NCI-H146 treated with DMSO at 0.1 percent for 48 hours (cell line): ENCODE data around the gene RUNX2.

ENCODE experiments used
- DNase-seq: peaks from one replicate; lab custom pipeline; 2025; ENCODE audit not compliant: unreplicated experiment; lab: John Stamatoyannopoulos, UW

Gene RUNX2

GRCh38 chr6:45689926-45690615 is 361.9 kb downstream of the RUNX2 start:
- DNase-seq = no peak

GRCh38 chr6:45690846-45691245 is 362.7 kb downstream of the RUNX2 start:
- DNase-seq = no peak

- no peak for DNase-seq
Observed at GRCh38 chr6:45691426-45691825, 363.3 kb downstream of the RUNX2 start.

GRCh38 chr6:45692021-45692420 is 363.9 kb downstream of the RUNX2 start:
- no peak for DNase-seq

GRCh38 chr6:45696738-45697137 is 368.6 kb downstream of the RUNX2 start:
- DNase-seq = no peak

GRCh38 chr6:45697605-45698004 is 369.5 kb downstream of the RUNX2 start:
- no peak for DNase-seq

GRCh38 chr6:45698046-45698445 is 369.9 kb downstream of the RUNX2 start:
- no peak for DNase-seq

- DNase-seq = no peak
Observed at GRCh38 chr6:45699663-45700062, 371.5 kb downstream of the RUNX2 start.

GRCh38 chr6:45702849-45703739 is 375.0 kb downstream of the RUNX2 start:
- no peak for DNase-seq

GRCh38 chr6:45704056-45704800 is 376.1 kb downstream of the RUNX2 start:
- DNase-seq = no peak

GRCh38 chr6:45705137-45705855 is 377.2 kb downstream of the RUNX2 start:
- no peak for DNase-seq

- no peak for DNase-seq
Observed at GRCh38 chr6:45706319-45706718, 378.2 kb downstream of the RUNX2 start.

GRCh38 chr6:45707176-45707575 is 379.0 kb downstream of the RUNX2 start:
- no peak for DNase-seq

GRCh38 chr6:45709781-45710220 is 381.7 kb downstream of the RUNX2 start:
- no peak for DNase-seq

GRCh38 chr6:45710304-45710821 is 382.2 kb downstream of the RUNX2 start:
- no peak for DNase-seq

GRCh38 chr6:45712076-45712475 is 383.9 kb downstream of the RUNX2 start:
- no peak for DNase-seq

GRCh38 chr6:45712786-45713185 is 384.7 kb downstream of the RUNX2 start:
- DNase-seq = no peak
